PFSK-1 (cell line): ENCODE data around the gene GON4L.

Source experiments
- FOXP2 ChIP-seq: optimal IDR thresholded peaks from 2 replicates; pipeline ENCODE3; 2011; ENCODE audit warnings: borderline replicate concordance, control low read depth, inconsistent platforms; ENCODE audit not compliant: insufficient read depth; ENCODE audit errors: extremely low read length, extremely low read depth
- POLR2AphosphoS5 ChIP-seq: IDR thresholded peaks from 2 replicates; pipeline ENCODE4 v1.6.1; 2012; ENCODE audit warnings: low read depth, mild to moderate bottlenecking, control low read depth, low read length, moderate library complexity
- SIN3A ChIP-seq: IDR thresholded peaks from 2 replicates; pipeline ENCODE4 v1.6.1; 2012; ENCODE audit warnings: mild to moderate bottlenecking, low read length, moderate library complexity, borderline replicate concordance; ENCODE audit not compliant: insufficient read depth
- TAF1 ChIP-seq: IDR thresholded peaks from 2 replicates; pipeline ENCODE4 v1.6.1; 2012; ENCODE audit warnings: low read length, control low read depth, borderline replicate concordance; ENCODE audit not compliant: insufficient read depth
- TF ChIP-seq, protein P1 (sequence below), 2 experiments: IDR thresholded peaks; 2 replicates each; pipeline versions ENCODE4 v1.6.1 to v1.8.0; 2011 to 2012; ENCODE audit warnings: low read depth in 2 of 2, low read length in 2 of 2, control low read depth in 1 of 2, inconsistent platforms in 1 of 2, mild to moderate bottlenecking in 1 of 2, moderate library complexity in 1 of 2; ENCODE audit not compliant: insufficient read depth in 1 of 2

The GON4L gene

DNA sequence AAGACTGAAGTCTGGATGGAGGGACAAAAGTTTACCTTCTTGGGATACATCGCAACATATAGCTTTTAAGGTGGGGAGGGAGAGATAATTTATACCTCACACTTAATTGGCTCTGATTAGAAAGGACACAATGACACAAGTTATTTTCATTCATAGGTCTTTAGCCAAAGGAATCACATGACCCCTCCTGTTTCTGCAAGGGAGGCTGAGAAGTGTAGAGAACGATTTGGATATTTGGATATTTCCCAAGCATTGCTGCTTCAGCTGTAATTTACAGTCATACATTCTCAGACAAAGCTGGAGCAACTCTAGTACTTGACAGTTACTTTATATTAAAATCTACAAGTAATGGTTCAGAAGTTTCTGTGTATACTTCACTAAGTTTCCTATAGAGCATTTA, 143.9 kb downstream of the GON4L start:
- TF ChIP-seq, protein P1, sequence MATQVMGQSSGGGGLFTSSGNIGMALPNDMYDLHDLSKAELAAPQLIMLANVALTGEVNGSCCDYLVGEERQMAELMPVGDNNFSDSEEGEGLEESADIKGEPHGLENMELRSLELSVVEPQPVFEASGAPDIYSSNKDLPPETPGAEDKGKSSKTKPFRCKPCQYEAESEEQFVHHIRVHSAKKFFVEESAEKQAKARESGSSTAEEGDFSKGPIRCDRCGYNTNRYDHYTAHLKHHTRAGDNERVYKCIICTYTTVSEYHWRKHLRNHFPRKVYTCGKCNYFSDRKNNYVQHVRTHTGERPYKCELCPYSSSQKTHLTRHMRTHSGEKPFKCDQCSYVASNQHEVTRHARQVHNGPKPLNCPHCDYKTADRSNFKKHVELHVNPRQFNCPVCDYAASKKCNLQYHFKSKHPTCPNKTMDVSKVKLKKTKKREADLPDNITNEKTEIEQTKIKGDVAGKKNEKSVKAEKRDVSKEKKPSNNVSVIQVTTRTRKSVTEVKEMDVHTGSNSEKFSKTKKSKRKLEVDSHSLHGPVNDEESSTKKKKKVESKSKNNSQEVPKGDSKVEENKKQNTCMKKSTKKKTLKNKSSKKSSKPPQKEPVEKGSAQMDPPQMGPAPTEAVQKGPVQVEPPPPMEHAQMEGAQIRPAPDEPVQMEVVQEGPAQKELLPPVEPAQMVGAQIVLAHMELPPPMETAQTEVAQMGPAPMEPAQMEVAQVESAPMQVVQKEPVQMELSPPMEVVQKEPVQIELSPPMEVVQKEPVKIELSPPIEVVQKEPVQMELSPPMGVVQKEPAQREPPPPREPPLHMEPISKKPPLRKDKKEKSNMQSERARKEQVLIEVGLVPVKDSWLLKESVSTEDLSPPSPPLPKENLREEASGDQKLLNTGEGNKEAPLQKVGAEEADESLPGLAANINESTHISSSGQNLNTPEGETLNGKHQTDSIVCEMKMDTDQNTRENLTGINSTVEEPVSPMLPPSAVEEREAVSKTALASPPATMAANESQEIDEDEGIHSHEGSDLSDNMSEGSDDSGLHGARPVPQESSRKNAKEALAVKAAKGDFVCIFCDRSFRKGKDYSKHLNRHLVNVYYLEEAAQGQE (IDR thresholded peaks at IDR 0.05; ENCODE audit: insufficient read depth in 1 of 2, low read depth in 2 of 2, low read length in 2 of 2): no peak
- TF ChIP-seq POLR2AphosphoS5: no peak
- no peak for TF ChIP-seq FOXP2
- TF ChIP-seq SIN3A: no peak
- TF ChIP-seq TAF1: no peak

- TF ChIP-seq SIN3A: no peak
These were observed 147.6 kb downstream of the GON4L start for GRCh38 chr1:155709391-155709790.

DNA sequence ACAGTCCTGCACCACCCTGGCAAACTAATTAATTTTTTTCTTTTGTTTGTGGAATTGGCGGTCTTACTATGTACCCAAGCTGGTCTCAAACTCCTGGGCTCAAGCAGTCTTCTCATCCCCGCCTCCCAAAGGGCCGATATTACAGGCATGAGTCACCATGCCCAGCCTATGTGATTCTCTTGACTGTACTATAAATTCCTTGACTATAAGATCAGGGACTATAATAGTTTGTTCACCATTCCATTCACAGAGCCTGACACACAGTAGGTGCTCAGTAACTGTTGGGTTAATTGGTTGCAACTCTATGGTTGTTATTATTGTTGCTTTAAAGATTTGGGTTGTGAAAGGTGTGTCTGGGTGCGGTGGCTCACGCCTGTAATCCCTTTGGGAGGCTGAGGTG, 150.9 kb downstream of the GON4L start:
- TF ChIP-seq, protein P1 (IDR thresholded peaks at IDR 0.05; ENCODE audit: insufficient read depth in 1 of 2, low read depth in 2 of 2, low read length in 2 of 2): no peak
- TF ChIP-seq POLR2AphosphoS5: no peak
- no peak for TF ChIP-seq FOXP2
- TF ChIP-seq TAF1: no peak
- no peak for TF ChIP-seq SIN3A

GRCh38 chr1:155703216-155703615, 153.8 kb downstream of the GON4L start:
- TF ChIP-seq FOXP2: no peak
